Measurements from ENCODE around the gene IL18RAP.

GRCh38 chr2:102473631-102474030 is 50.7 kb downstream of the IL18RAP start:
- no peak for TF ChIP-seq CTCF (IDR thresholded peaks at IDR 0.05)
- TF ChIP-seq ZFX (IDR thresholded peaks at IDR 0.05; ENCODE audit: borderline replicate concordance): no peak
